AG09319 (cell line): Measurements from ENCODE around the gene ABCC9.

Experiments
- DNase-seq: peaks from one replicate; pipeline ENCODE4 v3.0.0-alpha.2; 2010; ENCODE audit warnings: low read depth; ENCODE audit errors: extremely low read depth
- CTCF ChIP-seq: IDR thresholded peaks from 2 replicates; pipeline ENCODE4 v1.5.1; 2011; ENCODE audit warnings: low read depth, mild to moderate bottlenecking, inconsistent platforms, low read length, moderate library complexity

The ABCC9 gene

GRCh38 chr12:21881965-21882364, 59.3 kb downstream of the ABCC9 start:
- no peak for DNase-seq
- no peak for TF ChIP-seq CTCF

DNA sequence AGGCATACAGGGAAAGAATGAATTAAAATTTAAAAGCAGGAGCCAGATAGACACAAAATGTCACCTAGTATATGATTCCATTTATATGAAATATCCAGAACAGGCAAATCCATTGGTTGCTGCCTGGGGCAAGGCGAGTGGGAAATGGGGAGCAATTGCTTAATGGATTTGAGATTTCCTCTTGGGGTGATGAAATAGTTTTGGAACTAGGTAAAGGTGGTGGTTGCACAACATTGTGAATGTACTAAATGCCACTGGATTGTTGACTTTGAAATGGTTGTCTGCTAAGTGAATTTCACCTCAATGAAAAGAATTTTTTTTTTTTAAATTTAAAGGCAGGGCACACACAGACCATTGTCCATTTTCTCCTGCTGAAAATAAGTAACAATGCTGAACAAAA, 61.9 kb downstream of the ABCC9 start:
- no peak for TF ChIP-seq CTCF
- no peak for DNase-seq

DNA sequence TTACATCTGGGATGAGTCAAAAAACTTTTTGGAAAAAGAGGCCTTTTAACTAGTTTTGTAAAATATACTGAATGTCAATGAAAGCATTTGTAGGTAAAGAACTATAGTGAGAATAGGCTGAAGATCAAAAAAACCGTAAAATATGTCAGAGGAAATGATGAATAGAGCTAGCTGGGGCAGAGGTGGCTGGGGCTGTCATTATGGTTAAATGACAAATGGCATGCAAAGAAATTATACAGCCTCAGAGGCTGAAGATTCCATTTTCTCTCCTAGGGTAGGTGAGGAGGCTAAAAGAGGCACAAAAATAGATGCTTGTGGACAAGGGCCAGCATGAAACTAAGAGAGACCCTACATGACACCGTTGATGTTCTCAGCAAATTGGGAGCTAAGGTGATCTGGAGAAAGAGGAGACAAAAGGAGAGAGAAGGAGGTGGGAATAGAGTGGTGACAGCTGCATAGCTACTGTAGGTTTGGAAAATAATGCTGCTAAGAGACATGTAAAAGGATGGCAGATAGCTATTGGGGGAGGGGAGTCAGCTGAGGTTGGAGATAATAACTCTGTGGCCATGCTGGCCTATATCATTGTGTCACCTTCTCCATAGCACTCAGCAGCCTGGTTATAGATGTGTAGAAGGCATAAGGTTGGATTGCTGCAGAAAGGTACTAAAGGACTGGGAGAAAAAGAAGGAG, 63.8 kb downstream of the ABCC9 start:
- no peak for DNase-seq
- no peak for TF ChIP-seq CTCF

DNA sequence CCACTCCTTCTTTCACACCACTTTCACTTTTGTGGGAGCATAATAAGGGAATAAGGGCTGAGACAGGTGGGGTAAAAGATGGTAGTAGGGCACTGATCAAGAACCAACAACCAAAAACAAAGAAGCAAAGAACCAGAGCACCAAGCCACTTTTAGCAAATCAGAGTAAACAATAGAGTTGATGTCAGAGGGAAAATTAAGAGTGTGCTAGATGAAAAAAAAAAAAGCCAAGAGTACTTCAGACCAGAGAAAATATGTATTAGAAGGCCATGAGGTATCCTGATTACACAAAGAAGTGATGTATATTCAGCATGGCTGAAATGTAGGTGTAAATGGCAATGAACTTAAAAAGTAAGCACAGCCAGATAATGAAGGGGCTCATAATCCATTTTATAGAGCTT, 75.4 kb downstream of the ABCC9 start:
- TF ChIP-seq CTCF: no peak
- DNase-seq: no peak

- TF ChIP-seq CTCF: no peak
- no peak for DNase-seq
Observed at GRCh38 chr12:21860534-21860933, 80.7 kb downstream of the ABCC9 start.

GRCh38 chr12:21860128-21860527, 81.1 kb downstream of the ABCC9 start:
- no peak for DNase-seq
- no peak for TF ChIP-seq CTCF

- peak; percentile 3 for DNase-seq
Observed at GRCh38 chr12:21852251-21852650, 89.0 kb downstream of the ABCC9 start.

More at GRCh38 chr12:21852251-21852650, 89.0 kb downstream of the ABCC9 start:
- no peak for TF ChIP-seq CTCF
